ENCODE data around the gene E2F3. TPM values are rescaled to one million over a fixed set of nuclear protein-coding genes. Genes with fewer than 3 reads are reported as not detected.

E2F3 gene
- total and polyA plus RNA-seq, 3 experiments from 2014 or later, result 13.1 to 32.3 (median 31.5) TPM

- Mint-ChIP-seq H3K36me3 (peaks cover 0 to 20% (median 5%) of the 10 kb centered on the region in 3 donors), H3K4me3 (no peak overlapping the region), H3K4me1 (peaks cover 62 to 85% (median 79%) of the 10 kb centered on the region in 3 donors), H3K9me3 (no peaks in the 10 kb centered on the region), H3K27ac (peak overlapping the region in 2 of 8 donors; percentile 29 to 80), H3K27me3 (no peaks in the 10 kb centered on the region)
- no peaks in the 10 kb centered on the region for H3K27me3 ChIP-seq (ENCODE audit: insufficient read depth, low read length, poor library complexity, severe bottlenecking)
- no peak overlapping the region for H3K27ac ChIP-seq (ENCODE audit: low read depth, low read length)
- H3K9me3 ChIP-seq (ENCODE audit: low read length), result no peaks in the 10 kb centered on the region
- H3K4me1 ChIP-seq (ENCODE audit: insufficient read depth, low read length), result peaks cover 8% of the 10 kb centered on the region
- no peak for DNase-seq
- no peak overlapping the region for H3K4me3 ChIP-seq (ENCODE audit: low read length)
- H3K36me3 ChIP-seq (ENCODE audit: insufficient read depth, low read length), result no peaks in the 10 kb centered on the region
- CTCF ChIA-PET, result no interaction called here
- POLR2A ChIA-PET, result no interaction called here
Measured at GRCh38 chr6:20447581-20448132, 46.0 kb downstream of the E2F3 start.

GRCh38 chr6:20448828-20449227 lies 47.1 kb downstream of the E2F3 start:
- Histone ChIP-seq H3K36me3 (ENCODE audit: insufficient read depth, low read length) (no peaks in the 10 kb centered on the region), H3K9me3 (ENCODE audit: low read length) (no peaks in the 10 kb centered on the region), H3K27ac (ENCODE audit: low read depth, low read length) (no peak overlapping the region), H3K27me3 (ENCODE audit: insufficient read depth, low read length, poor library complexity, severe bottlenecking) (no peaks in the 10 kb centered on the region), H3K4me1 (ENCODE audit: insufficient read depth, low read length) (peaks cover 10% of the 10 kb centered on the region), H3K4me3 (ENCODE audit: low read length) (no peak overlapping the region)
- Mint-ChIP-seq H3K4me3 (peak overlapping the region in 1 of 7 donors; percentile 11), H3K9me3 (no peaks in the 10 kb centered on the region), H3K27ac (peak overlapping the region in 2 of 8 donors; percentile 6 to 88), H3K36me3 (peaks cover 0 to 18% (median 5%) of the 10 kb centered on the region in 3 donors), H3K27me3 (no peaks in the 10 kb centered on the region), H3K4me1 (peaks cover 64 to 88% (median 83%) of the 10 kb centered on the region in 3 donors)
- CTCF ChIA-PET, result no interaction called here
- POLR2A ChIA-PET, result no interaction called here
- no peak for DNase-seq

DNA sequence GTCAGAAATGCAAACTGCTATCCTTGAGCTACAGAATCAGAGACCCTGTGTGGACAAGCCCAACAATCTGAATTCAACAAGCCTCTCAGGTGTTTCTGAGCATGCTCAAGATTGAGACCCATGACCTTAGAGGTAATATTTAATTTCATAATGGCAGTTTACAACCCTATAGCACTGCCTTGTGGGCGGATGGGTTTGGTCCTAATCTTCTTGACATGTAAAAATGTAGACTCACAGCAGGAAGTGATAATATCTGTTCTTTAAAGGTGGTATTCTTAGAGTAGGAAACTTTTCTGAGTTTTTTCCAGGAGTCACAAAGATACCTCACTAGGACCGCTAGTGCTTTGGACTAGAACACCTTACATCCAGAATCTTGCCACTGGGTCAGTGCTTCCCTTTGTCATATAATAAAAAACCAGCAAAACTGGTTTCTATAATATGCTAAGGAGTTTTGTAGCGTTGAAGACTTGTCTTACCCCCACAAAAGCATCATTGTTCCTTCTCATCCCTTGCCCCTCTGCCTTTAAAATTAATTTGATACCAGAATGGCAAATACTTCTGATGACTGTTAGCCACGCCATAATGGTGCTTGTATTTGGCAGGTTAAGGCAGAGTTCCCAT lies 52.6 kb downstream of the E2F3 start:
- H3K4me1 ChIP-seq (ENCODE audit: insufficient read depth, low read length), result peaks cover 13% of the 10 kb centered on the region
- H3K36me3 Mint-ChIP-seq, result peaks cover 0 to 21% (median 3%) of the 10 kb centered on the region in 3 donors

DNA sequence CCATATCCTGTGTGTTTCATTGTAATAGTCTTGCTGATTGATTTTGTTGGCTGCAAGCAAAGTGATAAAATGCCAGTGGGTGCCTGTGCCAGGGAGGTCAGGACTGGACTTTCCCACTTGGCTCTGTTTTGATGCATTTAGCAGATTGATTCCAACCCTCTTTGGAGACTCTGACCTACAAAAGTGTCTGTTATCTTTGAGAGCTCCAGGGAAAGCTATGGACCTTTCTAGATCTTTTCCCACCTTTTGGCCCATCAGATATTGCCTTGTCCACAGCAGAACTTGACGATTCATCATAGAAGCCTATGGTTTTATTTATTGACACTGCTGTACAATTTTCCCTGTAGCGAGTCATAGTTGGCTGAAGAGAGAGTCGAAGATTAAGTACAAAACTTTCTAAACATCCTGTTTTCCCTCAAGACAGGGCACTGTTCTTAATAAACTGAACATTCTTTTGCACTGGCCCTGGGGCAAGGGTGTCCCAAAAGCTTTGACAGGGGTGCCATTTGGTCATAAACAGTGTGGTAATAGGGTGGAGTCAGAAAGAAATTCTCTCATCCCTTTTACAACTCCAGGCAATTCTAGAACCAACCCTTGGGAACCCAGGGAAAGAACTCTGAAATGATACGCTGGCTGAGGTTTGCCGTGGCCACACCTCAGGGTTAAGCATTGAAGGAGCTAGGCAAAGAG lies 53.7 kb downstream of the E2F3 start:
- Histone ChIP-seq H3K4me1 (ENCODE audit: insufficient read depth, low read length) (peaks cover 13% of the 10 kb centered on the region), H3K4me3 (ENCODE audit: low read length) (no peak overlapping the region), H3K27ac (ENCODE audit: low read depth, low read length) (no peak overlapping the region), H3K9me3 (ENCODE audit: low read length) (no peaks in the 10 kb centered on the region), H3K27me3 (ENCODE audit: insufficient read depth, low read length, poor library complexity, severe bottlenecking) (no peaks in the 10 kb centered on the region), H3K36me3 (ENCODE audit: insufficient read depth, low read length) (no peaks in the 10 kb centered on the region)
- H3K4me1 Mint-ChIP-seq, result peaks cover 44 to 75% (median 68%) of the 10 kb centered on the region in 3 donors
- DNase-seq, result no peak
- H3K9me3 Mint-ChIP-seq, result no peaks in the 10 kb centered on the region
- H3K27me3 Mint-ChIP-seq, result no peaks in the 10 kb centered on the region
- CTCF ChIA-PET, result interaction anchor here (1.2 kb wide), 1 partner anchor 174 kb away, joined by 3 read pairs; no protein-coding TSS in a partner anchor
- POLR2A ChIA-PET, result interaction anchor here (0.6 kb wide), 1 partner anchor 85 kb away, joined by 4 read pairs; no protein-coding TSS in a partner anchor
- H3K36me3 Mint-ChIP-seq, result peaks cover 0 to 28% (median 8%) of the 10 kb centered on the region in 3 donors
- no peak overlapping the region for H3K4me3 Mint-ChIP-seq
- H3K27ac Mint-ChIP-seq, result peak overlapping the region in 3 of 8 donors; percentile 11 to 75 (median 43)

More for the DNA sequence above, 52.6 kb downstream of the E2F3 start:
- peak overlapping the region in 7 of 8 donors; percentile 26 to 77 (median 61) for H3K27ac Mint-ChIP-seq
- H3K27me3 Mint-ChIP-seq, result no peaks in the 10 kb centered on the region
- H3K9me3 ChIP-seq (ENCODE audit: low read length), result no peaks in the 10 kb centered on the region
- peaks cover 55 to 80% (median 73%) of the 10 kb centered on the region in 3 donors for H3K4me1 Mint-ChIP-seq
- no peaks in the 10 kb centered on the region for H3K27me3 ChIP-seq (ENCODE audit: insufficient read depth, low read length, poor library complexity, severe bottlenecking)
- no peak overlapping the region for H3K27ac ChIP-seq (ENCODE audit: low read depth, low read length)
- peak in 3 of 5 donors; percentile 1 to 9 (median 5) for DNase-seq
- no peak overlapping the region for H3K4me3 ChIP-seq (ENCODE audit: low read length)
- ChIA-PET CTCF (interaction anchor here (1.2 kb wide), 1 partner anchor 173 kb away, joined by 3 read pairs; no protein-coding TSS in a partner anchor), POLR2A (no interaction called here)
- H3K9me3 Mint-ChIP-seq, result no peaks in the 10 kb centered on the region
- no peak overlapping the region for H3K4me3 Mint-ChIP-seq
- no peaks in the 10 kb centered on the region for H3K36me3 ChIP-seq (ENCODE audit: insufficient read depth, low read length)

DNA sequence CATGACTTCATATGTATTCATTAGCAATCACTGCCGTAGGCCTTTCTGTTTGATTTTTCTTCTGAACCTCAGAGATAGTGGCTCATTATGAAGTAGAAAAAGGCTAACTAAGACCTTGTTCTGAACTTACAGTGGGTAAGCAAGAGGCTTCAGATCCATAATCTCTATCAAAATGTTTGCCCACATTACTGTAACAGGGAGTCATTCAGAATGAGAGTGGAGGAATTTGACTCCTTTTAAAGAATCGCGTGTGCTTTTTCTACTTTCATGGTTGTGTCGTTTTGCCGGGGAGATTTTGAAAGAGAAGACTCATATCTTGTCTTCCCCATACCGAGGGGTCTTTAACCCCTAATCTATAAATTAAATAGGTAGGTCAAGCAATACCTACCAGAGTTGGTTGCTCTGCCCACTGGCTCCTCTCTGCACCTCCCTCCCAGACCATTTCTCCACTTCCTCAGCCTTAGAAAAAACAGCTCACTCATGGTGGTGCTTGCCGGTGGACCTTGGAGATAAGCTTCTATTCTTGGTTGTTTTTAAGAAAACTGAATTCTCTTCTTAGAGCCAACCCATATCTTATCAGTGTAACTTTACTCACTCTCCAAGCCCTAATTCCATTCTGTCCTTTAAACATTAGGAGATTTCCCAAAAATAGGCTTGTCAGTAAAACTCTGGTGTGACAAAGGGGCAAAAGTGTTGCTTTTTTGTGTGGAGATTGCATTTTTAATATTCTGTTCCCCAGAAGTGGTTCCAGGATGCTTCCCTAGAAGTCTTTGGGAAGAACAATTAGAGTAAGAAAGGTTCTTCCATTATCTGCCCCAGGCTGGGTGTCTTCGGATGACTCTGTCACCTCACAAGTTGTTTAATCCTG lies 56.6 kb downstream of the E2F3 start:
- DNase-seq, result no peak
- POLR2A ChIA-PET, result no interaction called here
- Histone ChIP-seq H3K4me3 (ENCODE audit: low read length) (no peak overlapping the region), H3K36me3 (ENCODE audit: insufficient read depth, low read length) (no peaks in the 10 kb centered on the region), H3K27ac (ENCODE audit: low read depth, low read length) (peak overlapping the region; percentile 19), H3K27me3 (ENCODE audit: insufficient read depth, low read length, poor library complexity, severe bottlenecking) (no peaks in the 10 kb centered on the region), H3K4me1 (ENCODE audit: insufficient read depth, low read length) (peaks cover 13% of the 10 kb centered on the region), H3K9me3 (ENCODE audit: low read length) (no peaks in the 10 kb centered on the region)
- no peak overlapping the region for H3K4me3 Mint-ChIP-seq
- H3K9me3 Mint-ChIP-seq, result no peaks in the 10 kb centered on the region
- CTCF ChIA-PET, result interaction anchor here (0.8 kb wide), 1 partner anchor 12 kb away, joined by 3 read pairs; no protein-coding TSS in a partner anchor
- peaks cover under 1 to 30% (median 8%) of the 10 kb centered on the region in 3 donors for H3K36me3 Mint-ChIP-seq
- H3K4me1 Mint-ChIP-seq, result peaks cover 30 to 58% (median 55%) of the 10 kb centered on the region in 3 donors
- H3K27me3 Mint-ChIP-seq, result no peaks in the 10 kb centered on the region
- peak overlapping the region in 3 of 8 donors; percentile 25 to 38 (median 34) for H3K27ac Mint-ChIP-seq

DNA sequence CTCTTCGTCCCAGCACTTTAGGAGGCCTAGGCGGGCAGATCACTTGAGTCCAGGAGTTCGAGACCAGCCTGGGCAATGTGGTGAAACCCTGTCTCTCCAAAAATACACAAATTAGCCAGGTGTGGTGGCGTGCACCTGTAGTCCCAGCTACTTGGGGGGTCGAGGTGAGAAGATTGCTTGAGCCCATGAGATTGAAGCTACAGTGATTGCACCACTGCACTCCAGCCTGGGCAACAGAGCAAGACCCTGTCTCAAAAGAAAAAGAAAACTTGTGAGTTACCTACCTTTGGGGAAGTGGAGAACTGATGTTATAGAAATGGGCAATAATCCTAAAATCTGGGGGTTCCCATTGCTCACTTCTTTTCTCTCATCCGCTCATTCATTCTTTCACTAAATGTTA lies 58.0 kb downstream of the E2F3 start:
- no peaks in the 10 kb centered on the region for H3K27me3 ChIP-seq (ENCODE audit: insufficient read depth, low read length, poor library complexity, severe bottlenecking)
- peak overlapping the region in 2 of 8 donors; percentile 8 to 24 for H3K27ac Mint-ChIP-seq
- no peak overlapping the region for H3K4me3 Mint-ChIP-seq
- peaks cover 2% of the 10 kb centered on the region for H3K4me1 ChIP-seq (ENCODE audit: insufficient read depth, low read length)
- H3K27me3 Mint-ChIP-seq, result no peaks in the 10 kb centered on the region
- no peak overlapping the region for H3K4me3 ChIP-seq (ENCODE audit: low read length)
- no peaks in the 10 kb centered on the region for H3K36me3 ChIP-seq (ENCODE audit: insufficient read depth, low read length)
- H3K27ac ChIP-seq (ENCODE audit: low read depth, low read length), result no peak overlapping the region
- no peaks in the 10 kb centered on the region for H3K9me3 Mint-ChIP-seq
- peaks cover 4 to 39% (median 8%) of the 10 kb centered on the region in 3 donors for H3K36me3 Mint-ChIP-seq
- DNase-seq, result no peak
- H3K9me3 ChIP-seq (ENCODE audit: low read length), result no peaks in the 10 kb centered on the region
- CTCF ChIA-PET, result no interaction called here
- POLR2A ChIA-PET, result no interaction called here
- peaks cover 24 to 56% (median 47%) of the 10 kb centered on the region in 3 donors for H3K4me1 Mint-ChIP-seq

GRCh38 chr6:20461576-20461975 lies 59.9 kb downstream of the E2F3 start:
- peaks cover 8 to 47% (median 14%) of the 10 kb centered on the region in 3 donors for H3K36me3 Mint-ChIP-seq
- no peak for DNase-seq
- Histone ChIP-seq H3K4me1 (ENCODE audit: insufficient read depth, low read length) (no peaks in the 10 kb centered on the region), H3K27ac (ENCODE audit: low read depth, low read length) (no peak overlapping the region), H3K27me3 (ENCODE audit: insufficient read depth, low read length, poor library complexity, severe bottlenecking) (no peaks in the 10 kb centered on the region), H3K36me3 (ENCODE audit: insufficient read depth, low read length) (no peaks in the 10 kb centered on the region), H3K4me3 (ENCODE audit: low read length) (no peak overlapping the region), H3K9me3 (ENCODE audit: low read length) (no peaks in the 10 kb centered on the region)
- no peak overlapping the region for H3K27ac Mint-ChIP-seq
- no peak overlapping the region for H3K4me3 Mint-ChIP-seq
- no peaks in the 10 kb centered on the region for H3K27me3 Mint-ChIP-seq
- H3K4me1 Mint-ChIP-seq, result peaks cover 22 to 47% (median 34%) of the 10 kb centered on the region in 3 donors
- ChIA-PET CTCF (no interaction called here), POLR2A (no interaction called here)
- no peaks in the 10 kb centered on the region for H3K9me3 Mint-ChIP-seq
